Uterus (tissue), 2 donors: ENCODE data around the gene TTPAL.

Source experiments
- POLR2A ChIP-seq, 2 donors: fragments of 450-650 bp; IDR thresholded peaks; one replicate each; pipeline ENCODE4 v1.6.1; 2016; ENCODE audit warnings: antibody characterized with exemption in 2 of 2, mild to moderate bottlenecking in 1 of 2, moderate library complexity in 1 of 2
- TF ChIP-seq, protein P1 (sequence below), 4 experiments: fragments of 200-600 bp in 2 of 4; fragments of 450-650 bp in 2 of 4; sonication (generic) in 2 of 4; IDR thresholded peaks; one replicate each; pipeline ENCODE4 v1.5.1; 2016 to 2019; ENCODE audit warnings: antibody characterized with exemption in 4 of 4, mild to moderate bottlenecking in 2 of 4, moderate library complexity in 1 of 4

- TF ChIP-seq, protein P1, sequence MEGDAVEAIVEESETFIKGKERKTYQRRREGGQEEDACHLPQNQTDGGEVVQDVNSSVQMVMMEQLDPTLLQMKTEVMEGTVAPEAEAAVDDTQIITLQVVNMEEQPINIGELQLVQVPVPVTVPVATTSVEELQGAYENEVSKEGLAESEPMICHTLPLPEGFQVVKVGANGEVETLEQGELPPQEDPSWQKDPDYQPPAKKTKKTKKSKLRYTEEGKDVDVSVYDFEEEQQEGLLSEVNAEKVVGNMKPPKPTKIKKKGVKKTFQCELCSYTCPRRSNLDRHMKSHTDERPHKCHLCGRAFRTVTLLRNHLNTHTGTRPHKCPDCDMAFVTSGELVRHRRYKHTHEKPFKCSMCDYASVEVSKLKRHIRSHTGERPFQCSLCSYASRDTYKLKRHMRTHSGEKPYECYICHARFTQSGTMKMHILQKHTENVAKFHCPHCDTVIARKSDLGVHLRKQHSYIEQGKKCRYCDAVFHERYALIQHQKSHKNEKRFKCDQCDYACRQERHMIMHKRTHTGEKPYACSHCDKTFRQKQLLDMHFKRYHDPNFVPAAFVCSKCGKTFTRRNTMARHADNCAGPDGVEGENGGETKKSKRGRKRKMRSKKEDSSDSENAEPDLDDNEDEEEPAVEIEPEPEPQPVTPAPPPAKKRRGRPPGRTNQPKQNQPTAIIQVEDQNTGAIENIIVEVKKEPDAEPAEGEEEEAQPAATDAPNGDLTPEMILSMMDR (IDR thresholded peaks at IDR 0.05): no peak
- TF ChIP-seq POLR2A (IDR thresholded peaks at IDR 0.05): no peak
Observed at GRCh38 chr20:44475372-44475693, 341 bp upstream of the TTPAL start.
